Ramos (cell line): ENCODE measurements around the gene GOLGA8N.
"Not testable (repeated sequence)": the region's sequence is repeated elsewhere in the genome, so short reads cannot be mapped to it uniquely, and the experiment has no call there.

ENCODE experiments used
- in situ Hi-C: fragments of 300-500 bp; cut with MboI; formaldehyde crosslinking; loops from one replicate; pipeline ENCODE4 v1.14.3; 2022; ENCODE audit warnings: low sequenced_read_pairs; ENCODE audit not compliant: unreplicated experiment

GOLGA8N gene

DNA sequence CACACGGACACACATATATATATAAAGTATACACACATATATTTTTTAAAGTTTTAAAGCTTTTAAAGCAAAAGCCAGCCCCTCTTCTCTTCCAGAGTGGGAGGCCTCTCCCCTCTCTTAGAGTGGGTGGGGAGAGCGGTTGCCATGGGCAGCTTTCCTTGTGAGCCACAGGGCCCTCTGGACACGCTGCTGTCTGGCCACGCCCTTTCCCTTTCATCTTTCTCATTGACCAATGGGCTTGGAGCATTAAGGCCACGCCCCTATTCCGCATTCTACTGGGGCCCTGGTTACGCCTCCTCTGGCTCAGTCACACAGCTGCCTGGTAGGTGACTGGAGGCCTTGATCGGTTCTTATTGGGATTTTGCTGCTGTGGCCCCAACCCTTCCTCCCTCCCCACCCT lies at the start of gene GOLGA8N:
TSS of gene GOLGA8N (plus strand) at position 306 of the 400 bp plus-strand sequence.
- in situ Hi-C loops = not testable (repeated sequence)

- in situ Hi-C loops = not testable (repeated sequence)
Observed at GRCh38 chr15:32543456-32543855, 49.8 kb upstream of the GOLGA8N start.

GRCh38 chr15:32545129-32545528 lies 48.1 kb upstream of the GOLGA8N start:
- in situ Hi-C loops = not testable (repeated sequence)

- in situ Hi-C loops = not testable (repeated sequence)
Observed at GRCh38 chr15:32554587-32554986, 38.7 kb upstream of the GOLGA8N start.

DNA sequence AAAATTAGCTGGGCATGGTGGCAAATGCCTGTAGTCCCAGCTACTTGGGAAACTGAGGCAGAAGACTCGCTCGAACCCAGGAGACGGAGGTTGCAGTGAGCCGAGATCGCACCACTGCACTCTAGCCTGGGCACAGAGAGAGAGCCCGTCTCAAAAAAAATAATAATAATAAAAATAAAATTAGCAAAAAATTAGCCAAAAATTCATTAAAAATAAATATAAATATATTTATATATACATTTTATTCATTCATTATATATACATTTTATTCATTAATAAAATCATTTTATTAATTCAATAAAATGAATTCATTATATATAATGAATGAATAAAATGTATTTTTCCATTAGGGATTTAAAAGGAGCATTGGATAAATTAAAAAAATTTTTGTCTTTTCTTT lies 31.1 kb upstream of the GOLGA8N start:
- in situ Hi-C loops = not testable (repeated sequence)

- in situ Hi-C loops = not testable (repeated sequence)
Observed at GRCh38 chr15:32568988-32569387, 24.3 kb upstream of the GOLGA8N start.

- in situ Hi-C loops = not testable (repeated sequence)
Observed at GRCh38 chr15:32578482-32578881, 14.8 kb upstream of the GOLGA8N start.

DNA sequence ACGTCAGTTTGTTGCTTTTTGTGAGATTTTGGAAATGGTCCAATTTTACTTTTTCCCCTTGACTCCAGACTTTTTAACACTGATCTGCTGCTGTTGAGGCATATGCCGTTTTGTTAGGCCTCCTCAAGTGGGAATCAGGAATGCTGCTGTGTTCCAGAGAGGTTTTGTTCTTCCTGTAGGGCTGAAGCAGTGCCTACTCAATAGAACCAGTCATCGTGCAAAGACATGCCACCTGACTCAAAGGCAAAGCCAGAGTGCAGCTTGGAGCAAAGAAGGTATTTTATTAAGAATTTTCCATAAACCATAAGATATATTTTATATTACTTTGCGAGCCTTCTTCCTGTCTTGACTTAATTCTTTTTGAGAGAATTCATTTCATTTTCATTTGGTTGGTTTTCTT lies 7.4 kb upstream of the GOLGA8N start:
- in situ Hi-C loops = not testable (repeated sequence)

DNA sequence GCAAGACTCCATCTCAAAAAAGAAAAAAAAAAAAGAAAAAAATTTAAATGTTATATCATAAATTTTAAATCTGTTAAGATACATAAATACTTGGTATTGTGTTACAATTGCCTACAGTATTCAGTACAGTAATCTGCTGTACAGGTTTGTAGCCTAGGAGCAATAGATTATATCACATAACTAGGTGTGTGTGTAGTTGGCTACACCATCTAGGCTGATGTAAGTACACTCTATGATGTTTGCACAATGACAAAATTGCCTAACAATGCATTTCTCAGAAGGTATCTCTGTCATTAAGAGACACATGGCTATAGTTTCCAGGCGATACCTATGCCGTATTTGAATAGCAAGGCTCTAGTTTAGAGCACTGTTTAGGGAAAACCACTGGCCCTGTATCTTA lies 16.3 kb downstream of the GOLGA8N start:
- in situ Hi-C loops = not testable (repeated sequence)

DNA sequence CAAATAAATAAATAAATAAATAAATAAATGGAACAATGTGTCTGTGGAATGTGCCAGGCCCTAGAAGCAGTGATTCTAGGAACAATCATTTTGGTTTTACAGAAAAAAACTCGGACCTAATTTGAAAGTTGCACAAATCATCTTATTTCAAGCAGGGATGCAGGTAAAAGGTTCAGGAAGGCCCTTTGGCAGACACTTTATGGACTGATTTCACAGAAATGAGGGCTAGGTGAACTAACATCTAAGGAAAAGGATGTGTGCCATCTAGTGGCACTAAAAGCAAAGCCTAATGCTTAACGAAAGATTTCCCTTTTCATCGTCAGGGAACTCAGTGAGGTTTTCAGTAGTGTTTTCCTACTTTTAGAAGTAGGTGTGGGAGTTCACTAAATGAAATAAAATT lies 17.5 kb downstream of the GOLGA8N start:
- in situ Hi-C loops = not testable (repeated sequence)

GRCh38 chr15:32614712-32615050 lies 21.4 kb downstream of the GOLGA8N start:
- in situ Hi-C loops = not testable (repeated sequence)

DNA sequence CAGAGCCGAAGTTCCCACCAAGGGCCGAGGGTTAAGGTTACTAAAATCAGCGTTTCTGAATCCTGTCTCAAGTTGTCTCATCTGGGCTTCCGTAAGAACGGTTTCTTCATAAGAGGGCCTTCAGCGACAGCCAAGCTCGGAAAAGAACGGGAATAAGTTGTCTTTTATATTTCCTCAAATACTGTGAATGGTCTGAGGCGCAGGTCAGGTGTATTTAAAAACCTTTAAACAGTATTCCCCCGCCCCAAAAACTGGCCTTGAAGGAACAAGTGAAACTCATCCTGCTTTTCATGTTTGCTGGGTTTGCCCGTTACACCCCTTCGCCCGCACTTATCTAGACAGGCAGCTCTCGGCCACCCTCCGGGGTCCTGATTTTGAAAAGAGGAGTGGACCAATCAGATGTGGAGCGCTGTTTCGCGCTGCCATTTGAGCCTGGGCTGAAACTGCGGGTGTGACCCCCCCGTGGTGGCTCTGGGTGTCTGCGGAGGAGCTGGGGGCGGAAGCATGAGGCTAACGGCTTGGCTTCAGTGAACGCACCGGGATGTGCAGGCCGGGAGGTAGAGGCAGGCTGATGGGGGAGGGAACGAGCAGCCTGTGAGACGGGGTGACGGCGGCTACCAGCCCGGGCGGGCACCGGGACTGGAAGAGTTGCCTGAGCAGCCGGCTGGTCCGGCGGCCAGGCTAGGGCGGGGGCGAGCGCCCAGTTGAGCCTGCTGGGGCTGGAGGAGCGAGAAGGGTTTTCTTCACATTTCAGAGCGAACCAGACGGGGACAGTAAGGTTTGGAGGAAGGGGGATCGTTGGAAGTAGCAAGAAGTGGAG lies 22.0 kb downstream of the GOLGA8N start, which contains the start of gene ARHGAP11A:
TSS of gene ARHGAP11A (plus strand) at position 454 of the 820 bp plus-strand sequence. CDS start 708 bp downstream, outside the sequence.
- in situ Hi-C loops = not testable (repeated sequence)

- in situ Hi-C loops = not testable (repeated sequence)
Observed at GRCh38 chr15:32615871-32616426, 22.7 kb downstream of the GOLGA8N start.

DNA sequence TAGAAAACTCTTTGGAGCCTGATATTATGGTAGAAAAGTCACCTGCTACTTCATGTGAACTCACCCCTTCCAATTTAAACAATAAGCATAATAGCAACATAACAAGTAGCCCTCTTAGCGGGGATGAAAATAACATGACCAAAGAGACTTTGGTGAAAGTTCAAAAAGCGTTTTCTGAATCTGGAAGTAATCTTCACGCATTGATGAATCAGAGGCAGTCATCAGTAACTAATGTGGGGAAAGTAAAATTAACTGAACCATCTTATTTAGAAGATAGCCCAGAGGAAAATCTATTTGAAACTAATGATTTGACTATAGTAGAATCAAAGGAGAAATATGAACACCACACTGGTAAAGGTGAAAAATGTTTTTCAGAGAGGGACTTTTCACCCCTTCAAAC lies 43.2 kb downstream of the GOLGA8N start:
- in situ Hi-C loops = no loop called here

GRCh38 chr15:32636908-32637567 lies 43.8 kb downstream of the GOLGA8N start:
- in situ Hi-C loops = no loop called here

- in situ Hi-C loops = no loop called here
Observed at GRCh38 chr15:32637704-32638103, 44.4 kb downstream of the GOLGA8N start.

DNA sequence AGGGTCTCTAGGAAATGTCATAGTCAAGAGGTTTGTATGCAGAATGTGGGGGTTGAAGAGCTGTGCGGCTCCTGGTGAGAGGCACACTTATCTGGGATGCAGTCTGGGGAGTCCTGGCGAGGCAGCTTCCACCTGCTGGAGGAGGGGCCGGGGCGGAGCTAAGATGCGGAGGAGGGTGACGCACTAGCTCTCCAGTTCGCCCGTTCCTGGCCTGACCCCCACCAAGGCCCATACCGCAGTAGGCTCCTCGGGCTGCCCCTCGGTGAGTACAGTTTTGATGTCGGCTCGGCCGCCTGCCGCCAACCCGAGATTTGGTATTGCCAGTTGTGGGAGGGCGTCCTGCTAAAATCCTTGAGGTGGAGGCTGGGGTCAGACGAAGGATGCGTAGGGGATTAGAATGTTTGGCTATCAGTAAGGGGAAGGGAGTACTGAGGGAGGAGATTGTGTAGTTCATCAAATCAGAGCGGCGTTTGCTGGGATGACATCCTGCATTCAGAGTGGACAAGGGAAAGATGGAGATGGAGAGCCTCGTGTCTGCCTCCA lies 48.3 kb downstream of the GOLGA8N start, which contains the start of gene SCG5:
TSS of gene SCG5 (plus strand) at position 194 of the 543 bp plus-strand sequence. CDS start 1,883 bp downstream, outside the sequence.
- in situ Hi-C loops = no loop called here

DNA sequence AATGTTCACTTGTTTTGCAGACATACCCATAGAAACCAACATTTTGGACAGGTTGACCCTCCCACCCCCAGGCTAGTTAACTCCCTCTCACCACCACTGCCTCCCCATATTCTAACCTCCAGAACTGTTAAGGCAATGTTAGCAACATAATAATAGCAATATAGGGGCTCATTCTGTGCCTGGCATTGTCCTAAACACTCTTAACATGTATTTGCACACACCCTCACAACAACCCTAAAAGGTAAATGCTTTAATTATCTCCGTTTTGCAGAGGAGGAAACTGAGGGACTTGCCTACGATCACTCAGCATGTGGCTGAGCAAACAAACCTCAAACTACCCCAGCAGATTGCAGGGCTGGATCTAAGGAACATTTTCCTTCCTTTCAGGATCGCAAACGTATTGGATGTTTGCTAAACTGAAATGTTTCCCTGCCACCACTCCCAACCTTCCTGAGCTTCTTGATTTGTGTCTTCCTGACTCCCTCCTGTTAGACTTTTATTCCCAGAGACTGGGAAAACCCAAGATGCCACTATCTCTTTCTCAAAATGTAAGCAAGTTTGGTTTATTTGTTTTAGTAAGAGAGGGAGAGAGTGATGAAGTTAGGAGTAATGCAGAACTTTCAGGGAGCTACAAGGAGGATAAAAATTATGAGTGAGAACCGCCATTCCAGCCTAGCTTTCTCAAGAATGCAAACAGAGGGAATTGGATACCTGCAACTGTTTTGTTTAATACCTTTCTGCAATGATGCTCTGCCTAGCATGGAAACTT lies 49.6 kb downstream of the GOLGA8N start:
- in situ Hi-C loops = no loop called here

GRCh38 chr15:32643907-32644445 lies 50.7 kb downstream of the GOLGA8N start:
- in situ Hi-C loops = no loop called here

GRCh38 chr15:32646291-32646690 lies 53.0 kb downstream of the GOLGA8N start:
- in situ Hi-C loops = no loop called here
